T-cell (primary cell): ENCODE measurements around the gene STAB1. TPM values are rescaled to one million over a fixed set of nuclear protein-coding genes. Genes with fewer than 3 reads are reported as not detected.

Experiments used
- ATAC-seq, 4 experiments: fragments of 200-7000 bp in 3 of 4; fragments of 150-1000 bp in 1 of 4; cut with Tn5 transposase; replicated peaks in 1 of 4; 1 replicate in 3 of 4; 2 replicates in 1 of 4; pipeline ENCODE4 v1.10.0; 2021; ENCODE audit warnings: moderate library complexity in 3 of 4, mild to moderate bottlenecking in 2 of 4, moderate number of reproducible peaks in 1 of 4
- CTCF ChIA-PET, 2 donors: fragments of 300-600 bp; sonication (Branson Sonifier 250); formaldehyde crosslinking; loops; one replicate each; lab custom pipeline; 2022; ENCODE audit warnings: antibody characterized with exemption in 2 of 2; lab: Charles Lee
- POLR2A ChIA-PET, 2 donors: fragments of 300-600 bp; sonication (Branson Sonifier 250); formaldehyde crosslinking; loops; one replicate each; lab custom pipeline; 2022; ENCODE audit warnings: antibody characterized with exemption in 2 of 2; lab: Charles Lee
- DNase-seq, 35 experiments: peaks; one replicate each; pipeline versions ENCODE4 v3.0.0 to v3.0.0-alpha.2; 2013 to 2023
- H3K27ac ChIP-seq: one replicate; pipeline ENCODE4 v1.5.1; 2013; ENCODE audit warnings: low read length
- H3K27me3 ChIP-seq, 2 experiments: replicated peaks in 1 of 2; 1 replicate in 1 of 2; 2 replicates in 1 of 2; pipeline versions ENCODE4 v1.6.1 to v1.7.0; 2013; ENCODE audit warnings: low read length in 1 of 2, mixed read lengths in 1 of 2; ENCODE audit not compliant: control insufficient read depth in 2 of 2, insufficient read depth in 2 of 2; ENCODE audit errors: extremely low read depth in 1 of 2
- H3K36me3 ChIP-seq, 2 donors: 1 replicate in 1 of 2; 2 replicates in 1 of 2; pipeline versions ENCODE4 v1.6.1 to v1.7.0; 2013; ENCODE audit warnings: low read length in 1 of 2; ENCODE audit not compliant: control insufficient read depth in 2 of 2, insufficient read depth in 1 of 2; ENCODE audit errors: extremely low read depth in 1 of 2
- H3K4me1 ChIP-seq, 2 experiments: 1 replicate in 1 of 2; 2 replicates in 1 of 2; pipeline versions ENCODE4 v1.6.1 to v1.7.0; 2013; ENCODE audit warnings: low read length in 2 of 2, mixed read lengths in 1 of 2; ENCODE audit not compliant: insufficient read depth in 2 of 2, control insufficient read depth in 1 of 2; ENCODE audit errors: extremely low read depth in 1 of 2
- H3K4me3 ChIP-seq, 2 donors: 1 replicate in 1 of 2; 2 replicates in 1 of 2; pipeline versions ENCODE4 v1.5.1 to v1.7.0; 2013; ENCODE audit warnings: mild to moderate bottlenecking in 2 of 2, low read length in 1 of 2, moderate library complexity in 1 of 2; ENCODE audit not compliant: control insufficient read depth in 1 of 2; ENCODE audit errors: extremely low read depth in 1 of 2
- H3K9me3 ChIP-seq: 2 replicates; pipeline ENCODE4 v1.7.0; 2013
- H3K27ac Mint-ChIP-seq, 2 donors: one replicate each; pipeline ENCODE4 v1.8.0; 2020 to 2021; ENCODE audit warnings: mild to moderate bottlenecking in 2 of 2, mixed read lengths in 2 of 2
- H3K27me3 Mint-ChIP-seq, 2 donors: one replicate each; pipeline ENCODE4 v1.8.0; 2021 to 2022; ENCODE audit warnings: mixed read lengths in 2 of 2
- H3K36me3 Mint-ChIP-seq: one replicate; pipeline ENCODE4 v1.8.0; 2021; ENCODE audit warnings: mixed read lengths
- H3K4me1 Mint-ChIP-seq, 3 donors: one replicate each; pipeline ENCODE4 v1.8.0; 2020 to 2022; ENCODE audit warnings: mixed read lengths in 3 of 3, mild to moderate bottlenecking in 1 of 3
- H3K4me3 Mint-ChIP-seq, 3 donors: one replicate each; pipeline ENCODE4 v1.8.0; 2020 to 2022; ENCODE audit warnings: mild to moderate bottlenecking in 3 of 3, mixed read lengths in 3 of 3, moderate library complexity in 3 of 3
- H3K9me3 Mint-ChIP-seq, 3 donors: one replicate each; pipeline ENCODE4 v1.8.0; 2020 to 2022; ENCODE audit warnings: mixed read lengths in 3 of 3
- WGBS: methylation state at CpG from one replicate; pipeline ENCODE4 v1.1.5; 2013; ENCODE audit warnings: missing lambda C conversion rate; ENCODE audit not compliant: insufficient coverage; 5-methylcytosine and 5-hydroxymethylcytosine counted together
- total RNA-seq, 35 experiments: library from RNA in 6 of 35; stranded (reverse) in 6 of 35; fragments of 120-200 nt in 1 of 35; gene quantifications; one replicate each; pipeline versions ENCODE4 v1.2.1 to v1.2.4 and lab custom pipeline; 2013 to 2026

STAB1 gene
- total RNA-seq, 5 donors from 2014 or later (not counting 1 experiment from before 2014, with no cell fraction given): 0.38 to 2.2 (median 1.7) TPM

- Mint-ChIP-seq H3K4me1 (no peaks in the 10 kb centered on the region), H3K36me3 (peaks cover 24% of the 10 kb centered on the region), H3K9me3 (no peaks in the 10 kb centered on the region), H3K4me3 (no peak overlapping the region), H3K27ac (no peak overlapping the region), H3K27me3 (no peaks in the 10 kb centered on the region)
- no peak overlapping the region for H3K27ac ChIP-seq
- ChIA-PET POLR2A (no interaction called here), CTCF (no interaction called here)
- H3K4me3 ChIP-seq: no peak overlapping the region
- no peak for DNase-seq
- H3K4me1 ChIP-seq: no peaks in the 10 kb centered on the region
- H3K36me3 ChIP-seq: peaks cover 23 to 72% of the 10 kb centered on the region in 2 donors
- ATAC-seq: no peak
- WGBS: 91% methylated on average over 7 of the region's 10 CpGs
- no peaks in the 10 kb centered on the region for H3K27me3 ChIP-seq
- H3K9me3 ChIP-seq: no peaks in the 10 kb centered on the region
These were observed 10.3 kb upstream of the STAB1 start for GRCh38 chr3:52484680-52485461.

GRCh38 chr3:52487050-52487787 is 7.9 kb upstream of the STAB1 start:
- Histone ChIP-seq H3K4me1 (no peaks in the 10 kb centered on the region), H3K27me3 (no peaks in the 10 kb centered on the region), H3K9me3 (no peaks in the 10 kb centered on the region), H3K4me3 (no peak overlapping the region), H3K36me3 (peaks cover 32 to 71% of the 10 kb centered on the region in 2 donors), H3K27ac (no peak overlapping the region)
- ChIA-PET POLR2A (no interaction called here), CTCF (no interaction called here)
- Mint-ChIP-seq H3K9me3 (no peaks in the 10 kb centered on the region), H3K36me3 (peaks cover 27% of the 10 kb centered on the region), H3K27ac (no peak overlapping the region), H3K4me1 (no peaks in the 10 kb centered on the region), H3K4me3 (no peak overlapping the region), H3K27me3 (no peaks in the 10 kb centered on the region)
- DNase-seq (no peak), ATAC-seq (no peak)
- 96% methylated on average over 27 of the region's 31 CpGs for WGBS

- WGBS: 97% methylated on average over 53 of the region's 59 CpGs
- no peaks in the 10 kb centered on the region for H3K27me3 Mint-ChIP-seq
- Histone ChIP-seq H3K27me3 (no peaks in the 10 kb centered on the region), H3K27ac (no peak overlapping the region), H3K36me3 (peaks cover 27 to 69% of the 10 kb centered on the region in 2 donors), H3K4me1 (no peaks in the 10 kb centered on the region), H3K4me3 (no peak overlapping the region), H3K9me3 (no peaks in the 10 kb centered on the region)
- H3K9me3 Mint-ChIP-seq: no peaks in the 10 kb centered on the region
- no peak overlapping the region for H3K4me3 Mint-ChIP-seq
- CTCF ChIA-PET: interaction anchor here in 1 of 2 donors (0.5 kb wide), 1 partner anchor 15 kb away, joined by 4 read pairs; no protein-coding TSS in a partner anchor
- no peak overlapping the region for H3K27ac Mint-ChIP-seq
- ATAC-seq (peak in 1 of 4 experiments; percentile 10), DNase-seq (no peak)
- no peaks in the 10 kb centered on the region for H3K4me1 Mint-ChIP-seq
- H3K36me3 Mint-ChIP-seq: peaks cover 35% of the 10 kb centered on the region
- POLR2A ChIA-PET: no interaction called here
These were observed 7.1 kb upstream of the STAB1 start for GRCh38 chr3:52487788-52488691.

GRCh38 chr3:52488746-52489145 is 6.4 kb upstream of the STAB1 start:
- H3K27me3 Mint-ChIP-seq: no peaks in the 10 kb centered on the region
- no peak overlapping the region for H3K4me3 Mint-ChIP-seq
- no peak overlapping the region for H3K27ac Mint-ChIP-seq
- H3K36me3 Mint-ChIP-seq: peaks cover 33% of the 10 kb centered on the region
- H3K4me1 Mint-ChIP-seq: no peaks in the 10 kb centered on the region
- 94% methylated on average over 2 of the region's 3 CpGs for WGBS
- DNase-seq (no peak), ATAC-seq (no peak)
- no peak overlapping the region for H3K4me3 ChIP-seq
- H3K4me1 ChIP-seq: no peaks in the 10 kb centered on the region
- no peaks in the 10 kb centered on the region for H3K9me3 Mint-ChIP-seq
- peaks cover 27 to 66% of the 10 kb centered on the region in 2 donors for H3K36me3 ChIP-seq
- ChIA-PET CTCF (interaction anchor here in 1 of 2 donors (0.5 kb wide), 1 partner anchor 754 kb away, joined by 3 read pairs; no protein-coding TSS in a partner anchor), POLR2A (no interaction called here)
- no peaks in the 10 kb centered on the region for H3K9me3 ChIP-seq
- no peaks in the 10 kb centered on the region for H3K27me3 ChIP-seq
- H3K27ac ChIP-seq: no peak overlapping the region

- no peak overlapping the region for H3K4me3 ChIP-seq
- H3K27ac ChIP-seq: no peak overlapping the region
- Mint-ChIP-seq H3K27ac (no peak overlapping the region), H3K27me3 (no peaks in the 10 kb centered on the region), H3K36me3 (peaks cover 33% of the 10 kb centered on the region), H3K4me3 (no peak overlapping the region), H3K9me3 (no peaks in the 10 kb centered on the region), H3K4me1 (peaks cover 2 to 4% (median 2%) of the 10 kb centered on the region in 3 donors)
- peaks cover 27 to 66% of the 10 kb centered on the region in 2 donors for H3K36me3 ChIP-seq
- H3K9me3 ChIP-seq: no peaks in the 10 kb centered on the region
- ATAC-seq: no peak
- 97% methylated on average over 18 of the region's 18 CpGs for whole genome bisulfite sequencing
- no peaks in the 10 kb centered on the region for H3K4me1 ChIP-seq
- H3K27me3 ChIP-seq: no peaks in the 10 kb centered on the region
- CTCF ChIA-PET: no interaction called here
- no peak for DNase-seq
- POLR2A ChIA-PET: no interaction called here
These were observed 5.7 kb upstream of the STAB1 start for GRCh38 chr3:52489453-52489852.
